Liver (tissue), 9 donors: ENCODE data around the gene DHX16. TPM values are rescaled to one million over a fixed set of nuclear protein-coding genes. Genes with fewer than 3 reads are reported as not detected.

Source experiments
- DNase-seq: peaks from one replicate; pipeline ENCODE4 v3.0.0-alpha.2; 2017; ENCODE audit warnings: low spot score
- H3K27ac ChIP-seq, 2 donors: one replicate each; pipeline ENCODE4 v1.7.0; 2013; ENCODE audit warnings: inconsistent platforms in 2 of 2, low read length in 2 of 2, control low read depth in 1 of 2, low read depth in 1 of 2, mild to moderate bottlenecking in 1 of 2
- H3K27me3 ChIP-seq, 4 donors: one replicate each; pipeline versions ENCODE4 v1.6.1 to v1.7.0; 2013; ENCODE audit warnings: low read length in 3 of 4, inconsistent platforms in 1 of 4, mild to moderate bottlenecking in 1 of 4, moderate library complexity in 1 of 4; ENCODE audit not compliant: control insufficient read depth in 4 of 4, insufficient read depth in 4 of 4
- H3K36me3 ChIP-seq, 4 donors: one replicate each; pipeline versions ENCODE4 v1.6.1 to v1.7.0; 2013; ENCODE audit warnings: low read length in 3 of 4, mild to moderate bottlenecking in 3 of 4, low read depth in 1 of 4, moderate library complexity in 1 of 4; ENCODE audit not compliant: control insufficient read depth in 4 of 4, insufficient read depth in 3 of 4
- H3K4me1 ChIP-seq, 4 donors: one replicate each; pipeline versions ENCODE4 v1.6.1 to v1.7.0; 2013; ENCODE audit warnings: low read length in 3 of 4, mild to moderate bottlenecking in 3 of 4, moderate library complexity in 1 of 4; ENCODE audit not compliant: control insufficient read depth in 4 of 4, insufficient read depth in 4 of 4
- H3K4me3 ChIP-seq, 3 donors: one replicate each; pipeline versions ENCODE4 v1.6.1 to v1.7.0; 2013; ENCODE audit warnings: low read length in 3 of 3, control low read depth in 1 of 3, low read depth in 1 of 3, mild to moderate bottlenecking in 1 of 3
- H3K9ac ChIP-seq, 2 donors: one replicate each; pipeline ENCODE4 v1.7.0; 2013; ENCODE audit warnings: low read length in 2 of 2, mild to moderate bottlenecking in 2 of 2, moderate library complexity in 2 of 2, control low read depth in 1 of 2, low read depth in 1 of 2
- H3K9me3 ChIP-seq, 4 donors: one replicate each; pipeline versions ENCODE4 v1.6.1 to v1.7.0; 2013; ENCODE audit warnings: low read length in 3 of 4; ENCODE audit not compliant: control insufficient read depth in 4 of 4
- ATF3 ChIP-seq: IDR thresholded peaks from 2 replicates; pipeline ENCODE4 v1.6.1; 2016; ENCODE audit warnings: antibody characterized with exemption
- EGR1 ChIP-seq, 2 donors: IDR thresholded peaks; 2 replicates each; pipeline ENCODE4 v1.6.1; 2016 to 2018; ENCODE audit warnings: antibody characterized with exemption in 2 of 2, low read depth in 2 of 2
- FOXA1 ChIP-seq: IDR thresholded peaks from 2 replicates; pipeline ENCODE4 v1.6.1; 2016; ENCODE audit warnings: antibody characterized with exemption
- FOXA2 ChIP-seq: IDR thresholded peaks from 2 replicates; pipeline ENCODE4 v1.6.1; 2016; ENCODE audit warnings: antibody characterized with exemption
- GABPA ChIP-seq, 2 donors: IDR thresholded peaks in 1 of 2; conservative IDR thresholded peaks in 1 of 2; 2 replicates each; pipeline ENCODE4 v1.6.1; 2016; ENCODE audit warnings: antibody characterized with exemption in 2 of 2, mild to moderate bottlenecking in 1 of 2, moderate library complexity in 1 of 2
- HNF4A ChIP-seq, 2 donors: conservative IDR thresholded peaks; 2 replicates each; pipeline ENCODE4 v1.6.1; 2016; ENCODE audit warnings: antibody characterized with exemption in 2 of 2, mild to moderate bottlenecking in 2 of 2
- HNF4G ChIP-seq: IDR thresholded peaks from 2 replicates; pipeline ENCODE4 v1.6.1; 2016; ENCODE audit warnings: antibody characterized with exemption
- JUND ChIP-seq, 2 donors: IDR thresholded peaks; 2 replicates each; pipeline ENCODE4 v1.6.1; 2016; ENCODE audit warnings: antibody characterized with exemption in 2 of 2
- MAX ChIP-seq: IDR thresholded peaks from 2 replicates; pipeline ENCODE4 v1.6.1; 2016; ENCODE audit warnings: antibody characterized with exemption
- NR2F2 ChIP-seq: IDR thresholded peaks from 2 replicates; pipeline ENCODE4 v1.6.1; 2016; ENCODE audit warnings: antibody characterized with exemption
- RAD21 ChIP-seq, 2 donors: IDR thresholded peaks; 2 replicates each; pipeline ENCODE4 v1.6.1; 2016; ENCODE audit warnings: antibody characterized with exemption in 2 of 2, mild to moderate bottlenecking in 2 of 2
- RXRA ChIP-seq, 2 donors: IDR thresholded peaks; 2 replicates each; pipeline ENCODE4 v1.6.1; 2017 to 2018; ENCODE audit warnings: antibody characterized with exemption in 2 of 2, mild to moderate bottlenecking in 1 of 2
- SP1 ChIP-seq: IDR thresholded peaks from 2 replicates; pipeline ENCODE4 v1.6.1; 2018; ENCODE audit warnings: antibody characterized with exemption, mild to moderate bottlenecking
- YY1 ChIP-seq: IDR thresholded peaks from 2 replicates; pipeline ENCODE4 v1.6.1; 2016; ENCODE audit warnings: antibody characterized with exemption, mild to moderate bottlenecking
- whole genome bisulfite sequencing: extraction: QIAGEN DNeasy Blood & Tissue Kit; methylation state at CpG from one replicate; pipeline ENCODE4 v1.1.7; 2013; 5-methylcytosine and 5-hydroxymethylcytosine counted together
- polyA plus RNA-seq, 2 donors: library from polyadenylated mRNA; stranded (reverse) in 1 of 2; unstranded in 1 of 2; fragments of 200-250 nt in 1 of 2; fragments of >200 nt in 1 of 2; fragmentation: Nextera tagmentation in 1 of 2; extraction: Ambion mirVana in 1 of 2; gene quantifications; one replicate each; pipeline versions ENCODE4 v1.2.1 to v1.2.3, GENCODE V29; 2013 to 2015
- total RNA-seq, 2 donors: library from RNA; depleted of rRNA; stranded (reverse); fragments of >200 nt; gene quantifications; one replicate each; pipeline ENCODE4 v1.2.3, GENCODE V29; 2014
- TF ChIP-seq, protein P1 (sequence below): IDR thresholded peaks from 2 replicates; pipeline ENCODE4 v1.6.1; 2016; ENCODE audit warnings: antibody characterized with exemption, mild to moderate bottlenecking
- TF ChIP-seq, protein P2 (sequence below): IDR thresholded peaks from 2 replicates; pipeline ENCODE4 v1.6.1; 2016; ENCODE audit warnings: antibody characterized with exemption
- donor health status: healthy.
- donor health status: healthy.
- donor health status: healthy.
- donor health status: healthy.
- donor health status: healthy.

DHX16 gene
- total and polyA plus RNA-seq, 4 donors = 10.1 to 23.9 (median 17.4) TPM

DNA sequence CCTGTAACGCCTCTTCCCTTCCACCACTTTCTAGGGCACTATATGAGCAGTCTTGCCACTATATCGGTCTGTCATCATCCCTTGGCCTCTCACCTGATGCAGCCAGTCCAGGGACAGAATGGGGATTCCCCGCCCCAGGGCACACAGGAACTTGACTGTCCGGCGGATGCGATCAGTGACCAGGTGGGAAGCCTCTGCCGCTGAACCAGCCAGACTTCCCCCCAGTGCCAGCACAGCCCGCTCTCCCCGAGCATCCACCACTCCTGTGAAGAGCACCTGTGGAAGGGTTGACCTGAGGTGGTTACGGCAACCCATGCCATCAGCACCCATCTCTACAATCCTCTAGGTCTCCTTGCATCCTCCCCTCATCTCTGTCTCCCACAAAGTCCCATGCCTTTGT is 30.2 kb upstream of the DHX16 start:
- Histone ChIP-seq H3K27ac (no peak overlapping the region), H3K36me3 (peaks cover 5 to 22% (median 9%) of the 10 kb centered on the region in 4 donors), H3K9ac (no peak overlapping the region), H3K9me3 (no peaks in the 10 kb centered on the region), H3K4me1 (peaks cover 4 to 17% (median 14%) of the 10 kb centered on the region in 4 donors), H3K27me3 (no peaks in the 10 kb centered on the region), H3K4me3 (no peak overlapping the region)
- TF ChIP-seq FOXA1 (no peak), ATF3 (no peak), EGR1 (IDR thresholded peaks at IDR 0.05; ENCODE audit: low read depth in 2 of 2) (no peak), GABPA (IDR thresholded peaks at IDR 0.05 in 1 of 2, conservative IDR thresholded peaks at IDR 0.05 in 1 of 2) (no peak), NR2F2 (no peak), HNF4A (conservative IDR thresholded peaks at IDR 0.05) (no peak), RAD21 (IDR thresholded peaks at IDR 0.05) (no peak), JUND (IDR thresholded peaks at IDR 0.05) (no peak), MAX (no peak), SP1 (no peak)
- TF ChIP-seq, protein P1, sequence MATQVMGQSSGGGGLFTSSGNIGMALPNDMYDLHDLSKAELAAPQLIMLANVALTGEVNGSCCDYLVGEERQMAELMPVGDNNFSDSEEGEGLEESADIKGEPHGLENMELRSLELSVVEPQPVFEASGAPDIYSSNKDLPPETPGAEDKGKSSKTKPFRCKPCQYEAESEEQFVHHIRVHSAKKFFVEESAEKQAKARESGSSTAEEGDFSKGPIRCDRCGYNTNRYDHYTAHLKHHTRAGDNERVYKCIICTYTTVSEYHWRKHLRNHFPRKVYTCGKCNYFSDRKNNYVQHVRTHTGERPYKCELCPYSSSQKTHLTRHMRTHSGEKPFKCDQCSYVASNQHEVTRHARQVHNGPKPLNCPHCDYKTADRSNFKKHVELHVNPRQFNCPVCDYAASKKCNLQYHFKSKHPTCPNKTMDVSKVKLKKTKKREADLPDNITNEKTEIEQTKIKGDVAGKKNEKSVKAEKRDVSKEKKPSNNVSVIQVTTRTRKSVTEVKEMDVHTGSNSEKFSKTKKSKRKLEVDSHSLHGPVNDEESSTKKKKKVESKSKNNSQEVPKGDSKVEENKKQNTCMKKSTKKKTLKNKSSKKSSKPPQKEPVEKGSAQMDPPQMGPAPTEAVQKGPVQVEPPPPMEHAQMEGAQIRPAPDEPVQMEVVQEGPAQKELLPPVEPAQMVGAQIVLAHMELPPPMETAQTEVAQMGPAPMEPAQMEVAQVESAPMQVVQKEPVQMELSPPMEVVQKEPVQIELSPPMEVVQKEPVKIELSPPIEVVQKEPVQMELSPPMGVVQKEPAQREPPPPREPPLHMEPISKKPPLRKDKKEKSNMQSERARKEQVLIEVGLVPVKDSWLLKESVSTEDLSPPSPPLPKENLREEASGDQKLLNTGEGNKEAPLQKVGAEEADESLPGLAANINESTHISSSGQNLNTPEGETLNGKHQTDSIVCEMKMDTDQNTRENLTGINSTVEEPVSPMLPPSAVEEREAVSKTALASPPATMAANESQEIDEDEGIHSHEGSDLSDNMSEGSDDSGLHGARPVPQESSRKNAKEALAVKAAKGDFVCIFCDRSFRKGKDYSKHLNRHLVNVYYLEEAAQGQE = no peak
- no peak for DNase-seq
- WGBS = 96% methylated on average over 10 of the region's 10 CpGs

- H3K36me3 ChIP-seq = peaks cover 0 to 15% (median 9%) of the 10 kb centered on the region in 4 donors
- DNase-seq = no peak
Observed at GRCh38 chr6:30700340-30700739, 27.5 kb upstream of the DHX16 start.

DNA sequence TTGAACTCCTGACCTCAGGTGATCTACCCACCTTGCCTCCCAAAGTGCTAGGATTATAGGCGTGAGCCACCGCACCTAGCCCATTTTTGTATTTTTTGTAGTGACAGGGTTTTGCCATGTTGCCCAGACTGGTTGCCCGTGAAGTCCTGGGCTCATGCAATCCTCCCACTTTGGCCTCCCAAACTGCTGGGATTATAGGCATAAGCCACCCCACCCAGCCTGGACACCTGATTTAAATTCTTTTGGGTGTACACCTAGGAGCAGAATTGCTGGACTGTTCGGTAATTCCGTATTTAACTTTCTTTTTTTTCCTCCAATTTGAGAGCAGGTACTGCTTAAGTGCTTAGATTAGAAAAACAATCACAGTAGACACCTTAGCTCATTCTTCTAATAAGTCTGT is 23.6 kb upstream of the DHX16 start:
- DNase-seq = no peak
- H3K36me3 ChIP-seq = peaks cover 0 to 2% (median 0%) of the 10 kb centered on the region in 4 donors
- H3K27me3 ChIP-seq = no peaks in the 10 kb centered on the region
- H3K9ac ChIP-seq = no peak overlapping the region
- 89% methylated on average over 5 of the region's 5 CpGs for WGBS
- H3K9me3 ChIP-seq = no peaks in the 10 kb centered on the region
- no peak overlapping the region for H3K27ac ChIP-seq
- H3K4me1 ChIP-seq = peaks cover 5 to 25% (median 17%) of the 10 kb centered on the region in 4 donors
- no peak overlapping the region for H3K4me3 ChIP-seq
- TF ChIP-seq YY1 (no peak), GABPA (IDR thresholded peaks at IDR 0.05 in 1 of 2, conservative IDR thresholded peaks at IDR 0.05 in 1 of 2) (no peak), ATF3 (no peak), HNF4A (conservative IDR thresholded peaks at IDR 0.05) (no peak), EGR1 (IDR thresholded peaks at IDR 0.05; ENCODE audit: low read depth in 2 of 2) (no peak), RAD21 (IDR thresholded peaks at IDR 0.05) (no peak), FOXA2 (no peak)
- TF ChIP-seq, protein P1 = no peak
- TF ChIP-seq, protein P2, sequence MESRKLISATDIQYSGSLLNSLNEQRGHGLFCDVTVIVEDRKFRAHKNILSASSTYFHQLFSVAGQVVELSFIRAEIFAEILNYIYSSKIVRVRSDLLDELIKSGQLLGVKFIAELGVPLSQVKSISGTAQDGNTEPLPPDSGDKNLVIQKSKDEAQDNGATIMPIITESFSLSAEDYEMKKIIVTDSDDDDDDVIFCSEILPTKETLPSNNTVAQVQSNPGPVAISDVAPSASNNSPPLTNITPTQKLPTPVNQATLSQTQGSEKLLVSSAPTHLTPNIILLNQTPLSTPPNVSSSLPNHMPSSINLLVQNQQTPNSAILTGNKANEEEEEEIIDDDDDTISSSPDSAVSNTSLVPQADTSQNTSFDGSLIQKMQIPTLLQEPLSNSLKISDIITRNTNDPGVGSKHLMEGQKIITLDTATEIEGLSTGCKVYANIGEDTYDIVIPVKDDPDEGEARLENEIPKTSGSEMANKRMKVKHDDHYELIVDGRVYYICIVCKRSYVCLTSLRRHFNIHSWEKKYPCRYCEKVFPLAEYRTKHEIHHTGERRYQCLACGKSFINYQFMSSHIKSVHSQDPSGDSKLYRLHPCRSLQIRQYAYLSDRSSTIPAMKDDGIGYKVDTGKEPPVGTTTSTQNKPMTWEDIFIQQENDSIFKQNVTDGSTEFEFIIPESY = no peak

More at GRCh38 chr6:30700340-30700739, 27.5 kb upstream of the DHX16 start:
- 32% methylated on average over 4 of the region's 4 CpGs for whole genome bisulfite sequencing
- TF ChIP-seq HNF4G (peak; percentile 14), HNF4A (conservative IDR thresholded peaks at IDR 0.05) (peak; percentile 23 to 26), MAX (no peak), FOXA1 (no peak), JUND (IDR thresholded peaks at IDR 0.05) (no peak), SP1 (peak; percentile 15), GABPA (IDR thresholded peaks at IDR 0.05 in 1 of 2, conservative IDR thresholded peaks at IDR 0.05 in 1 of 2) (peak in 1 of 2 donors; percentile 23), RXRA (IDR thresholded peaks at IDR 0.05) (peak; percentile 12 to 41), YY1 (no peak), RAD21 (IDR thresholded peaks at IDR 0.05) (peak in 1 of 2 donors; percentile 8)
- no peak overlapping the region for H3K27ac ChIP-seq
- H3K4me1 ChIP-seq = peaks cover 2 to 10% (median 7%) of the 10 kb centered on the region in 4 donors
- no peak overlapping the region for H3K9ac ChIP-seq
- no peak overlapping the region for H3K4me3 ChIP-seq
- H3K9me3 ChIP-seq = no peaks in the 10 kb centered on the region
- H3K27me3 ChIP-seq = no peaks in the 10 kb centered on the region
